Upper lobe of left lung (tissue), 4 donors: Measurements from ENCODE around the gene UQCRFS1.

Experiments
- CTCF ChIP-seq, 6 experiments: fragments of 450-650 bp in 4 of 6; fragments of 200-600 bp in 2 of 6; sonication (generic) in 2 of 6; IDR thresholded peaks; one replicate each; pipeline ENCODE4 v1.5.1; 2016 to 2019; ENCODE audit warnings: antibody characterized with exemption in 6 of 6
- POLR2A ChIP-seq, 4 donors: fragments of 450-650 bp; IDR thresholded peaks; one replicate each; pipeline ENCODE4 v1.5.1; 2016 to 2017; ENCODE audit warnings: antibody characterized with exemption in 4 of 4, mild to moderate bottlenecking in 2 of 4
- POLR2AphosphoS5 ChIP-seq, 2 donors: sonication (generic); formaldehyde crosslinking; IDR thresholded peaks; one replicate each; pipeline ENCODE4 v1.5.1; 2017; ENCODE audit warnings: antibody characterized with exemption in 2 of 2

- TF ChIP-seq CTCF (IDR thresholded peaks at IDR 0.05): no peak
- TF ChIP-seq POLR2A (IDR thresholded peaks at IDR 0.05): no peak
- no peak for TF ChIP-seq POLR2AphosphoS5 (IDR thresholded peaks at IDR 0.05)
These were observed 26.3 kb upstream of the UQCRFS1 start for GRCh38 chr19:29239213-29239776.
